ENCODE measurements around the gene SRGAP3.
"Not testable (repeated sequence)": the region's sequence is repeated elsewhere in the genome, so short reads cannot be mapped to it uniquely, and the experiment has no call there.

The SRGAP3 gene

GRCh38 chr3:9249273-9250192 is at the start of gene SRGAP3:
TSS of gene SRGAP3 (minus strand) at chr3:9249646. CDS start at chr3:9248951, 695 bp downstream.
- DNase-seq (ENCODE audit: low spot score) = peak; percentile 85

- DNase-seq (ENCODE audit: low spot score) = no peak
These were observed 48.8 kb upstream of the SRGAP3 start for GRCh38 chr3:9298236-9298635.

- no peak for DNase-seq (ENCODE audit: low spot score)
These were observed 46.8 kb upstream of the SRGAP3 start for GRCh38 chr3:9296241-9296640.

- no peak for DNase-seq (ENCODE audit: low spot score)
These were observed 45.6 kb upstream of the SRGAP3 start for GRCh38 chr3:9295007-9295406.

- DNase-seq (ENCODE audit: low spot score) = not testable (repeated sequence)
These were observed 44.5 kb upstream of the SRGAP3 start for GRCh38 chr3:9293953-9294352.

GRCh38 chr3:9293076-9293475 is 43.6 kb upstream of the SRGAP3 start:
- no peak for DNase-seq (ENCODE audit: low spot score)

GRCh38 chr3:9292516-9292915 is 43.1 kb upstream of the SRGAP3 start:
- DNase-seq (ENCODE audit: low spot score) = no peak

GRCh38 chr3:9291821-9292410 is 42.5 kb upstream of the SRGAP3 start:
- no peak for DNase-seq (ENCODE audit: low spot score)

GRCh38 chr3:9290566-9290965 is 41.1 kb upstream of the SRGAP3 start:
- DNase-seq (ENCODE audit: low spot score) = no peak

GRCh38 chr3:9281533-9281932 is 32.1 kb upstream of the SRGAP3 start:
- not testable (repeated sequence) for DNase-seq (ENCODE audit: low spot score)

GRCh38 chr3:9280451-9281219 is 31.2 kb upstream of the SRGAP3 start:
- no peak for DNase-seq (ENCODE audit: low spot score)

- no peak for DNase-seq (ENCODE audit: low spot score)
These were observed 30.5 kb upstream of the SRGAP3 start for GRCh38 chr3:9279966-9280365.

- no peak for DNase-seq (ENCODE audit: low spot score)
These were observed 29.1 kb upstream of the SRGAP3 start for GRCh38 chr3:9278498-9278897.

GRCh38 chr3:9278085-9278484 is 28.6 kb upstream of the SRGAP3 start:
- no peak for DNase-seq (ENCODE audit: low spot score)

- DNase-seq (ENCODE audit: low spot score) = no peak
These were observed 27.4 kb upstream of the SRGAP3 start for GRCh38 chr3:9276761-9277370.

GRCh38 chr3:9271903-9272302 is 22.5 kb upstream of the SRGAP3 start:
- no peak for DNase-seq (ENCODE audit: low spot score)

GRCh38 chr3:9270704-9271103 is 21.3 kb upstream of the SRGAP3 start:
- no peak for DNase-seq (ENCODE audit: low spot score)

GRCh38 chr3:9266716-9267115 is 17.3 kb upstream of the SRGAP3 start:
- DNase-seq (ENCODE audit: low spot score) = no peak

- no peak for DNase-seq (ENCODE audit: low spot score)
These were observed 10.9 kb upstream of the SRGAP3 start for GRCh38 chr3:9260305-9260704.

- no peak for DNase-seq (ENCODE audit: low spot score)
These were observed 7.6 kb upstream of the SRGAP3 start for GRCh38 chr3:9257092-9257491.

- no peak for DNase-seq (ENCODE audit: low spot score)
These were observed 6.5 kb upstream of the SRGAP3 start for GRCh38 chr3:9255976-9256375.

- no peak for DNase-seq (ENCODE audit: low spot score)
These were observed 5.3 kb upstream of the SRGAP3 start for GRCh38 chr3:9254764-9255163.

Measured in COLO829 (cell line).